Naive thymus-derived CD4-positive, alpha-beta T cell (primary cell): ENCODE results near the gene ATP6V0A4. TPM values are rescaled to one million over a fixed set of nuclear protein-coding genes. Genes with fewer than 3 reads are reported as not detected.

Experiments used
- ATAC-seq: fragments of 150-1000 bp; cut with Tn5 transposase; 2 replicates; pipeline ENCODE4 v1.10.0; 2021; ENCODE audit warnings: mild to moderate bottlenecking, moderate library complexity
- CTCF ChIA-PET: fragments of 350-600 bp; sonication (Branson Sonifier 250); formaldehyde crosslinking; loops from one replicate; lab custom pipeline; 2021; ENCODE audit warnings: antibody characterized with exemption; lab: Charles Lee
- POLR2A ChIA-PET: fragments of 350-600 bp; sonication (Branson Sonifier 250); formaldehyde crosslinking; loops from one replicate; lab custom pipeline; 2021; ENCODE audit warnings: antibody characterized with exemption, inconsistent platforms; lab: Charles Lee
- DNase-seq, 9 donors: peaks; one replicate each; pipeline versions ENCODE4 v3.0.0 to v3.0.0-alpha.2; 2020 to 2022; ENCODE audit warnings: mixed read lengths in 1 of 9
- H3K27ac ChIP-seq: one replicate; pipeline ENCODE4 v1.7.0; 2013; ENCODE audit warnings: mild to moderate bottlenecking, low read depth, low read length, moderate library complexity
- H3K27me3 ChIP-seq, 2 donors: one replicate each; pipeline ENCODE4 v1.7.0; 2013; ENCODE audit warnings: low read length in 2 of 2, mild to moderate bottlenecking in 2 of 2, moderate library complexity in 2 of 2; ENCODE audit not compliant: control insufficient read depth in 2 of 2, insufficient read depth in 2 of 2
- H3K36me3 ChIP-seq, 3 experiments: 1 replicate in 2 of 3; 2 replicates in 1 of 3; pipeline ENCODE4 v1.7.0; 2013; ENCODE audit warnings: low read length in 3 of 3, mild to moderate bottlenecking in 3 of 3, moderate library complexity in 1 of 3; ENCODE audit not compliant: insufficient read depth in 3 of 3, control insufficient read depth in 2 of 3
- H3K4me1 ChIP-seq, 2 donors: one replicate each; pipeline ENCODE4 v1.7.0; 2013; ENCODE audit warnings: low read length in 2 of 2, mild to moderate bottlenecking in 2 of 2, moderate library complexity in 1 of 2; ENCODE audit not compliant: control insufficient read depth in 2 of 2, insufficient read depth in 2 of 2
- H3K4me3 ChIP-seq: 2 replicates; pipeline ENCODE4 v1.7.0; 2013; ENCODE audit warnings: mild to moderate bottlenecking, low read length
- H3K9me3 ChIP-seq, 3 experiments: 1 replicate in 2 of 3; 2 replicates in 1 of 3; pipeline ENCODE4 v1.7.0; 2013; ENCODE audit warnings: low read length in 3 of 3; ENCODE audit not compliant: control insufficient read depth in 2 of 3
- H3K27ac Mint-ChIP-seq, 9 donors: one replicate each; pipeline ENCODE4 v1.8.0; 2020 to 2022; ENCODE audit warnings: mixed read lengths in 9 of 9, mild to moderate bottlenecking in 8 of 9, moderate library complexity in 5 of 9, inconsistent platforms in 2 of 9
- H3K27me3 Mint-ChIP-seq, 5 donors: one replicate each; pipeline ENCODE4 v1.8.0; 2021 to 2022; ENCODE audit warnings: mixed read lengths in 5 of 5, mild to moderate bottlenecking in 1 of 5
- H3K36me3 Mint-ChIP-seq, 5 donors: one replicate each; pipeline ENCODE4 v1.8.0; 2020 to 2022; ENCODE audit warnings: mixed read lengths in 5 of 5, mild to moderate bottlenecking in 3 of 5, inconsistent platforms in 1 of 5
- H3K4me1 Mint-ChIP-seq, 7 donors: one replicate each; pipeline ENCODE4 v1.8.0; 2020 to 2022; ENCODE audit warnings: mixed read lengths in 7 of 7, mild to moderate bottlenecking in 3 of 7, inconsistent platforms in 1 of 7
- H3K4me3 Mint-ChIP-seq, 10 donors: one replicate each; pipeline ENCODE4 v1.8.0; 2020 to 2022; ENCODE audit warnings: mild to moderate bottlenecking in 10 of 10, mixed read lengths in 10 of 10, moderate library complexity in 6 of 10, inconsistent platforms in 2 of 10
- H3K9me3 Mint-ChIP-seq, 11 donors: one replicate each; pipeline ENCODE4 v1.8.0; 2020 to 2022; ENCODE audit warnings: mixed read lengths in 11 of 11, mild to moderate bottlenecking in 4 of 11, inconsistent platforms in 1 of 11, moderate library complexity in 1 of 11
- intact Hi-C, 2 donors: fragments of 100-400 bp; cut with micrococcal nuclease; formaldehyde crosslinking; loops; one replicate each; pipeline ENCODE4 v1.15.1; 2023
- polyA plus RNA-seq, 2 donors: library from polyadenylated mRNA; unstranded; fragments of 300-500 nt; fragmentation: Illumina TruSeq; gene quantifications; one replicate each; pipeline ENCODE4 v1.2.3, GENCODE V29; 2021
- total RNA-seq, 6 experiments: library from RNA in 5 of 6; stranded (reverse) in 5 of 6; gene quantifications; 1 replicate in 5 of 6; 2 replicates in 1 of 6; pipeline ENCODE4 v1.2.3 and lab custom pipeline; 2021 to 2026

ATP6V0A4 gene
- total RNA-seq (not detected), polyA plus RNA-seq (not detected), total RNA-seq (lab: John Stamatoyannopoulos, UW) (0.67 reads per million)

GRCh38 chr7:138797715-138798320 is at the start of gene ATP6V0A4, which contains the start of gene TMEM213:
Gene ATP6V0A4 (minus strand): TSS chr7:138798196. CDS start chr7:138771247, 26,949 bp downstream.
Gene TMEM213 (plus strand): TSS chr7:138797994. CDS start chr7:138798105, 111 bp downstream.
- peak within 1 kb of the TSS in 1 of 10 donors; percentile 3 for H3K4me3 Mint-ChIP-seq
- H3K4me1 Mint-ChIP-seq, result peaks cover 7 to 12% (median 10%) of the 10 kb centered on the region in 7 donors
- intact Hi-C loops, result no loop called here
- Histone ChIP-seq H3K27me3 (no peaks in the 10 kb centered on the region), H3K9me3 (no peaks in the 10 kb centered on the region), H3K4me3 (no peak within 1 kb of the TSS), H3K27ac (no peak within 1 kb of the TSS), H3K36me3 (no peaks in the 10 kb centered on the region), H3K4me1 (no peaks in the 10 kb centered on the region)
- H3K36me3 Mint-ChIP-seq, result no peaks in the 10 kb centered on the region
- peaks cover 0 to 6% (median 3%) of the 10 kb centered on the region in 5 donors for H3K27me3 Mint-ChIP-seq
- ChIA-PET POLR2A (interaction anchor here (0.6 kb wide), 1 partner anchor 146 kb away, joined by 3 read pairs; no protein-coding TSS in a partner anchor), CTCF (interaction anchor here (0.7 kb wide), 1 partner anchor 830 kb away, joined by 3 read pairs; no protein-coding TSS in a partner anchor)
- H3K27ac Mint-ChIP-seq, result peak within 1 kb of the TSS in 2 of 9 donors; percentile 55 to 65
- peaks cover 0 to 4% (median 0%) of the 10 kb centered on the region in 11 donors for H3K9me3 Mint-ChIP-seq
- peak; percentile 47 for ATAC-seq
- peak in 1 of 9 donors; percentile 11 for DNase-seq

- no peak overlapping the region for H3K27ac Mint-ChIP-seq
Observed at GRCh38 chr7:138845711-138846110, 47.7 kb upstream of the ATP6V0A4 start.

GRCh38 chr7:138843632-138844580 is 45.9 kb upstream of the ATP6V0A4 start:
- H3K4me3 ChIP-seq, result no peak overlapping the region
- Mint-ChIP-seq H3K4me1 (no peaks in the 10 kb centered on the region), H3K9me3 (no peaks in the 10 kb centered on the region), H3K27me3 (peaks cover 0 to 29% (median 7%) of the 10 kb centered on the region in 5 donors), H3K36me3 (no peaks in the 10 kb centered on the region), H3K27ac (no peak overlapping the region), H3K4me3 (no peak overlapping the region)
- ChIA-PET CTCF (no interaction called here), POLR2A (interaction anchor here (0.6 kb wide), 1 partner anchor 23 kb away, joined by 3 read pairs; no protein-coding TSS in a partner anchor)
- H3K4me1 ChIP-seq, result no peaks in the 10 kb centered on the region
- H3K27me3 ChIP-seq, result no peaks in the 10 kb centered on the region
- DNase-seq (no peak), ATAC-seq (no peak)
- H3K27ac ChIP-seq, result no peak overlapping the region
- intact Hi-C loops, result no loop called here
- H3K9me3 ChIP-seq, result no peaks in the 10 kb centered on the region
- H3K36me3 ChIP-seq, result no peaks in the 10 kb centered on the region

More at GRCh38 chr7:138845711-138846110, 47.7 kb upstream of the ATP6V0A4 start:
- H3K9me3 Mint-ChIP-seq, result peaks cover 0 to 4% (median 0%) of the 10 kb centered on the region in 11 donors
- intact Hi-C loops, result no loop called here
- Histone ChIP-seq H3K4me1 (no peaks in the 10 kb centered on the region), H3K27me3 (no peaks in the 10 kb centered on the region), H3K9me3 (no peaks in the 10 kb centered on the region), H3K36me3 (no peaks in the 10 kb centered on the region), H3K27ac (no peak overlapping the region), H3K4me3 (no peak overlapping the region)
- no peak overlapping the region for H3K4me3 Mint-ChIP-seq
- ChIA-PET CTCF (no interaction called here), POLR2A (no interaction called here)
- DNase-seq (no peak), ATAC-seq (no peak)
- H3K4me1 Mint-ChIP-seq, result no peaks in the 10 kb centered on the region
- peaks cover 0 to 33% (median under 1%) of the 10 kb centered on the region in 5 donors for H3K27me3 Mint-ChIP-seq
- H3K36me3 Mint-ChIP-seq, result peaks cover 0 to 4% (median 0%) of the 10 kb centered on the region in 5 donors

- no peak overlapping the region for H3K4me3 ChIP-seq
- Mint-ChIP-seq H3K36me3 (no peaks in the 10 kb centered on the region), H3K27me3 (peaks cover 0 to 14% (median 11%) of the 10 kb centered on the region in 5 donors), H3K27ac (no peak overlapping the region), H3K4me3 (no peak overlapping the region), H3K4me1 (no peaks in the 10 kb centered on the region), H3K9me3 (no peaks in the 10 kb centered on the region)
- H3K9me3 ChIP-seq, result no peaks in the 10 kb centered on the region
- H3K27ac ChIP-seq, result no peak overlapping the region
- DNase-seq, result no peak
- POLR2A ChIA-PET, result interaction anchor here (0.7 kb wide), 1 partner anchor 31 kb away, joined by 3 read pairs; no protein-coding TSS in a partner anchor
- CTCF ChIA-PET, result no interaction called here
- no peaks in the 10 kb centered on the region for H3K36me3 ChIP-seq
- no peak for ATAC-seq
- no peaks in the 10 kb centered on the region for H3K27me3 ChIP-seq
- no peaks in the 10 kb centered on the region for H3K4me1 ChIP-seq
- intact Hi-C loops, result no loop called here
Observed at GRCh38 chr7:138842111-138842510, 44.1 kb upstream of the ATP6V0A4 start.

GRCh38 chr7:138838166-138838565 is 40.2 kb upstream of the ATP6V0A4 start:
- Mint-ChIP-seq H3K9me3 (no peaks in the 10 kb centered on the region), H3K4me1 (peaks cover 0 to 7% (median 3%) of the 10 kb centered on the region in 7 donors), H3K27ac (no peak overlapping the region), H3K27me3 (peaks cover 6 to 21% (median 15%) of the 10 kb centered on the region in 5 donors), H3K4me3 (no peak overlapping the region), H3K36me3 (no peaks in the 10 kb centered on the region)
- DNase-seq (no peak), ATAC-seq (no peak)
- H3K9me3 ChIP-seq, result no peaks in the 10 kb centered on the region
- intact Hi-C loops, result no loop called here
- ChIA-PET CTCF (no interaction called here), POLR2A (no interaction called here)
- no peak overlapping the region for H3K27ac ChIP-seq
- H3K36me3 ChIP-seq, result no peaks in the 10 kb centered on the region
- H3K4me3 ChIP-seq, result no peak overlapping the region
- no peaks in the 10 kb centered on the region for H3K4me1 ChIP-seq
- H3K27me3 ChIP-seq, result no peaks in the 10 kb centered on the region

GRCh38 chr7:138837627-138838026 is 39.6 kb upstream of the ATP6V0A4 start:
- H3K27me3 Mint-ChIP-seq, result peaks cover 6 to 21% (median 15%) of the 10 kb centered on the region in 5 donors
- ChIA-PET CTCF (no interaction called here), POLR2A (no interaction called here)
- H3K4me1 ChIP-seq, result no peaks in the 10 kb centered on the region
- no peak overlapping the region for H3K4me3 ChIP-seq
- H3K27ac Mint-ChIP-seq, result no peak overlapping the region
- no peak overlapping the region for H3K4me3 Mint-ChIP-seq
- H3K27me3 ChIP-seq, result no peaks in the 10 kb centered on the region
- no peaks in the 10 kb centered on the region for H3K36me3 Mint-ChIP-seq
- intact Hi-C loops, result no loop called here
- H3K4me1 Mint-ChIP-seq, result peaks cover 0 to 7% (median 3%) of the 10 kb centered on the region in 7 donors
- ATAC-seq, result no peak
- no peak overlapping the region for H3K27ac ChIP-seq
- H3K9me3 ChIP-seq, result no peaks in the 10 kb centered on the region
- DNase-seq, result no peak
- H3K36me3 ChIP-seq, result no peaks in the 10 kb centered on the region
- H3K9me3 Mint-ChIP-seq, result no peaks in the 10 kb centered on the region
